OCI-LY1 (cell line): ENCODE measurements around the gene FGD4.

Source experiments
- CTCF ChIP-seq: fragments of 200-600 bp; sonication (generic), shearing (Covaris generic); IDR thresholded peaks from 2 replicates; pipeline ENCODE4 v1.5.1; 2017; ENCODE audit warnings: mild to moderate bottlenecking, antibody characterized with exemption, low read length, moderate library complexity, mixed read lengths
- EZH2 ChIP-seq: fragments of 200-600 bp; sonication (generic), shearing (Covaris generic); IDR thresholded peaks from 2 replicates; pipeline ENCODE4 v1.8.0; 2017; ENCODE audit warnings: borderline replicate concordance, mixed run types, mild to moderate bottlenecking, antibody characterized with exemption, low read length, moderate library complexity, mixed read lengths

- TF ChIP-seq CTCF = no peak
- no peak for TF ChIP-seq EZH2
Measured at GRCh38 chr12:32680787-32681186, 281.4 kb downstream of the FGD4 start.
